Transverse colon (tissue), 4 donors: ENCODE results near the gene GNG13. TPM values are rescaled to one million over a fixed set of nuclear protein-coding genes. Genes with fewer than 3 reads are reported as not detected.

Experiments used
- DNase-seq: peaks from one replicate; pipeline ENCODE4 v3.0.0-alpha.2; 2019
- H3K27ac ChIP-seq, 4 donors: fragments of 200-600 bp; sonication (generic); 2 replicates each; pipeline ENCODE4 v1.5.1; 2016 to 2018; ENCODE audit warnings: inconsistent platforms in 4 of 4
- H3K27me3 ChIP-seq: fragments of 200-600 bp; sonication (generic); 2 replicates; pipeline ENCODE4 v1.5.1; 2017; ENCODE audit warnings: inconsistent platforms
- H3K36me3 ChIP-seq, 4 donors: fragments of 200-600 bp; sonication (generic); 2 replicates each; pipeline ENCODE4 v1.5.1; 2017 to 2019; ENCODE audit warnings: inconsistent platforms in 4 of 4
- H3K4me1 ChIP-seq, 4 donors: fragments of 200-600 bp; sonication (generic); 2 replicates each; pipeline ENCODE4 v1.5.1; 2017 to 2020; ENCODE audit warnings: inconsistent platforms in 4 of 4
- H3K4me3 ChIP-seq, 4 donors: fragments of 200-600 bp; sonication (generic); 1 replicate in 1 of 4; 2 replicates in 3 of 4; pipeline versions ENCODE4 v1.5.1 to v1.6.1; 2017 to 2019; ENCODE audit warnings: inconsistent platforms in 4 of 4
- H3K9me3 ChIP-seq, 2 donors: fragments of 200-600 bp; sonication (generic); 2 replicates each; pipeline ENCODE4 v1.5.1; 2017 to 2019; ENCODE audit warnings: inconsistent platforms in 2 of 2
- CTCF ChIP-seq, 5 experiments: fragments of 200-600 bp in 3 of 5; fragments of 450-650 bp in 2 of 5; sonication (generic) in 3 of 5; IDR thresholded peaks; 1 replicate in 2 of 5; 2 replicates in 3 of 5; pipeline ENCODE4 v1.5.1; 2016 to 2017; ENCODE audit warnings: antibody characterized with exemption in 5 of 5, inconsistent platforms in 3 of 5, mild to moderate bottlenecking in 2 of 5, moderate library complexity in 1 of 5
- EP300 ChIP-seq: sonication (generic); formaldehyde crosslinking; IDR thresholded peaks from one replicate; pipeline ENCODE4 v1.6.1; 2017; ENCODE audit warnings: antibody characterized with exemption, low read depth
- POLR2A ChIP-seq: fragments of 450-650 bp; IDR thresholded peaks from one replicate; pipeline ENCODE4 v1.6.1; 2016; ENCODE audit warnings: antibody characterized with exemption, mild to moderate bottlenecking, moderate library complexity
- POLR2AphosphoS5 ChIP-seq, 3 donors: sonication (generic); formaldehyde crosslinking; IDR thresholded peaks; one replicate each; pipeline ENCODE4 v1.6.1; 2016; ENCODE audit warnings: antibody characterized with exemption in 3 of 3
- WGBS, 2 donors: methylation state at CpG; one replicate each; pipeline ENCODE4 v1.1.5; 2018; ENCODE audit warnings: low coverage in 1 of 2; 5-methylcytosine and 5-hydroxymethylcytosine counted together
- in situ Hi-C, 4 donors: fragments of 200-750 bp; cut with MboI; loops; one replicate each; pipeline versions ENCODE4 v1.15.0 to v1.15.1; 2017; ENCODE audit warnings: low sequenced_read_pairs in 3 of 4, low pct_ligation_motif_present in 1 of 4, low pct_unique_long_range_greater_than_20kb in 1 of 4
- intact Hi-C: fragments of 100-400 bp; cut with DNase I; formaldehyde crosslinking; loops from one replicate; pipeline ENCODE4 v1.15.1; 2023; ENCODE audit warnings: low total_unique reads
- total RNA-seq, 4 donors: library from RNA; depleted of rRNA; stranded (reverse); fragments of >200 nt; gene quantifications; one replicate each; pipeline ENCODE4 v1.1.0, GENCODE V29; 2016

GNG13 gene
- total RNA-seq, 4 donors from 2014 or later = 0.48 TPM; not detected in 3

- in situ Hi-C loops (loop anchor here in 2 of 4 donors (25.0 kb wide), 1 partner anchor 259 kb away; the partner anchor contains the start of gene SSTR5 (in 2 of the 2)), intact Hi-C loops (no loop called here)
- WGBS, 2 donors = 69% methylated on average over 28 of the region's 33 CpGs; no CpG with 5 or more reads in 1 of the 2 donors
- Histone ChIP-seq H3K4me1 (peaks cover 0 to 10% (median 5%) of the 10 kb centered on the region in 4 donors), H3K27ac (no peak overlapping the region), H3K9me3 (no peaks in the 10 kb centered on the region), H3K36me3 (no peaks in the 10 kb centered on the region), H3K27me3 (peaks cover 60% of the 10 kb centered on the region), H3K4me3 (no peak overlapping the region)
- no peak for TF ChIP-seq POLR2AphosphoS5 (IDR thresholded peaks at IDR 0.05)
- TF ChIP-seq CTCF (IDR thresholded peaks at IDR 0.05) = no peak
- no peak for TF ChIP-seq POLR2A
- no peak for TF ChIP-seq EP300
- DNase-seq = no peak
These were observed 2.6 kb upstream of the GNG13 start for GRCh38 chr16:802914-803753.

- peaks cover 0 to 8% (median 2%) of the 10 kb centered on the region in 4 donors for H3K4me1 ChIP-seq
- intact Hi-C loops = no loop called here
- TF ChIP-seq POLR2AphosphoS5 (IDR thresholded peaks at IDR 0.05) (no peak), CTCF (IDR thresholded peaks at IDR 0.05) (no peak), POLR2A (no peak), EP300 (no peak)
- 44% methylated on average over 7 of the region's 7 CpGs; no CpG with 5 or more reads in 1 of the 2 donors for WGBS, 2 donors
- H3K36me3 ChIP-seq = no peaks in the 10 kb centered on the region
- peaks cover 60% of the 10 kb centered on the region for H3K27me3 ChIP-seq
- in situ Hi-C loops = loop anchor here in 2 of 4 donors (25.0 kb wide), 1 partner anchor 260 kb away; the partner anchor contains the start of gene SSTR5 (in 2 of the 2)
- H3K27ac ChIP-seq = no peak overlapping the region
- no peaks in the 10 kb centered on the region for H3K9me3 ChIP-seq
- DNase-seq = no peak
- no peak overlapping the region for H3K4me3 ChIP-seq
These were observed 1.9 kb upstream of the GNG13 start for GRCh38 chr16:802461-802860.

GRCh38 chr16:801584-802363 lies 1.2 kb upstream of the GNG13 start:
- no peak for DNase-seq
- Histone ChIP-seq H3K36me3 (no peaks in the 10 kb centered on the region), H3K27me3 (peaks cover 60% of the 10 kb centered on the region), H3K27ac (no peak overlapping the region), H3K4me1 (peaks cover 0 to 6% (median 2%) of the 10 kb centered on the region in 4 donors), H3K9me3 (no peaks in the 10 kb centered on the region), H3K4me3 (no peak overlapping the region)
- intact Hi-C loops (no loop called here), in situ Hi-C loops (loop anchor here in 2 of 4 donors (25.0 kb wide), 1 partner anchor 261 kb away; the partner anchor contains the start of gene SSTR5 (in 2 of the 2))
- WGBS, 2 donors = 49 to 51% methylated on average over 4 to 19 of the region's 22 CpGs
- TF ChIP-seq POLR2AphosphoS5 (IDR thresholded peaks at IDR 0.05) = no peak
- no peak for TF ChIP-seq CTCF (IDR thresholded peaks at IDR 0.05)
- no peak for TF ChIP-seq EP300
- TF ChIP-seq POLR2A = no peak
